Left lobe of liver (tissue), 2 donors: ENCODE measurements around the gene TMEM184A. TPM values are rescaled to one million over a fixed set of nuclear protein-coding genes. Genes with fewer than 3 reads are reported as not detected.

Source experiments
- ATAC-seq: fragments of 200-7000 bp; cut with Tn5 transposase; one replicate; pipeline ENCODE4 v1.9.1; 2020; ENCODE audit warnings: mild to moderate bottlenecking, moderate library complexity
- DNase-seq: peaks from one replicate; pipeline ENCODE4 v3.0.0-alpha.2; 2020; ENCODE audit warnings: low spot score
- total RNA-seq: library from RNA; stranded (reverse); gene quantifications from one replicate; pipeline ENCODE4 v1.2.1, GENCODE V29; 2021
- donor health status: DM: no; HTN: no; CAD: no; lungs with moderate emphysema.
- donor health status: DM: no; HTN: yes; CAD: no.

Gene TMEM184A
- total RNA-seq, 1 donor from 2014 or later, result 44.6 TPM

GRCh38 chr7:1541431-1542162 is 14.4 kb downstream of the TMEM184A start:
- DNase-seq, result peak; percentile 48

GRCh38 chr7:1540776-1541271 is 15.2 kb downstream of the TMEM184A start:
- ATAC-seq (no peak), DNase-seq (peak; percentile 47)

More at GRCh38 chr7:1541431-1542162, 14.4 kb downstream of the TMEM184A start:
- no peak for ATAC-seq

- DNase-seq, result peak; percentile 47
Observed at GRCh38 chr7:1539882-1540775, 15.9 kb downstream of the TMEM184A start.

GRCh38 chr7:1539181-1539881 is 16.7 kb downstream of the TMEM184A start:
- peak; percentile 45 for DNase-seq
- no peak for ATAC-seq

More at GRCh38 chr7:1539882-1540775, 15.9 kb downstream of the TMEM184A start:
- no peak for ATAC-seq

GRCh38 chr7:1538544-1539180 is 17.3 kb downstream of the TMEM184A start:
- DNase-seq (peak; percentile 46), ATAC-seq (no peak)

GRCh38 chr7:1537535-1538412 is 18.2 kb downstream of the TMEM184A start:
- peak; percentile 88 for DNase-seq
- peak; percentile 6 for ATAC-seq

- ATAC-seq (peak; percentile 75), DNase-seq (peak; percentile 85)
Observed at GRCh38 chr7:1536743-1537534, 19.1 kb downstream of the TMEM184A start.

- DNase-seq (no peak), ATAC-seq (no peak)
Observed at GRCh38 chr7:1536455-1536742, 19.6 kb downstream of the TMEM184A start.

- peak; percentile 47 for DNase-seq
- no peak for ATAC-seq
Observed at GRCh38 chr7:1535701-1536454, 20.1 kb downstream of the TMEM184A start.

- DNase-seq (no peak), ATAC-seq (no peak)
Observed at GRCh38 chr7:1535100-1535458, 20.9 kb downstream of the TMEM184A start.

GRCh38 chr7:1534330-1535099 is 21.5 kb downstream of the TMEM184A start:
- ATAC-seq (no peak), DNase-seq (peak; percentile 47)

- ATAC-seq (no peak), DNase-seq (peak; percentile 50)
Observed at GRCh38 chr7:1533547-1534329, 22.3 kb downstream of the TMEM184A start.

- ATAC-seq, result no peak
- DNase-seq, result no peak
Observed at GRCh38 chr7:1533255-1533546, 22.8 kb downstream of the TMEM184A start.

GRCh38 chr7:1532456-1533254 is 23.4 kb downstream of the TMEM184A start:
- ATAC-seq, result peak; percentile 61
- DNase-seq, result peak; percentile 87

- no peak for DNase-seq
- ATAC-seq, result no peak
Observed at GRCh38 chr7:1531979-1532455, 24.0 kb downstream of the TMEM184A start.
